ENCODE data around the gene FSTL1. TPM values are rescaled to one million over a fixed set of nuclear protein-coding genes. Genes with fewer than 3 reads are reported as not detected.

The FSTL1 gene
- total RNA-seq, 1 experiment from 2014 or later: 20.7 TPM

DNA sequence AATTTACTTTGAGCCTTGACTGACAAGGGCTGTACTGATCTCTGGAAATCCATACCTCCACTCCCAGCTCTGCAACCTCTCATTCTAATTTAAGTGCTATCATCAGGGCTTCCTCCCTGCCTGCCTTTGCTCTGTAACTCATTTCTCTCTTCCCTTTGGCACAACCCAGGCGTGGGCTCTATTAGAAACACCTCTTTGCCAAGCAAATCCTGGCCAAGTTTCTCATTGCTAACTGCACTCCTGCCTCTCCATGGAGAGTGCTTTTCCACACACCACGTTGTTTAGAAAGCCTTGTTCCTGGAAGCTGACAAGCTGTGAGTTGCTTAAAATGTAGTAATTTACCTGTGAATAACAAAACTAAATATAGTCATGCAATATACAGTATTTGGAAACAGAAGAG, 20.1 kb upstream of the FSTL1 start:
- ChIA-PET POLR2A (no interaction called here), CTCF (interaction anchor here (1.6 kb wide), 1 partner anchor 52 kb away, joined by 4 read pairs; no protein-coding TSS in a partner anchor), RAD21 (ENCODE audit: low non-redundant PET in 1 of 2, low total read pairs in 2 of 2, uncharacterized antibody in 2 of 2, unreplicated experiment in 2 of 2) (no interaction called here)
- no peaks in the 10 kb centered on the region for H3K36me3 ChIP-seq (ENCODE audit: control insufficient read depth in 1 of 2, insufficient read depth in 2 of 2, low read length in 2 of 2)
- no peak overlapping the region for H3K9ac ChIP-seq (ENCODE audit: low read length)
- no peak overlapping the region for H3K4me3 ChIP-seq (replicated peaks in 1 of 2; ENCODE audit: low read depth in 1 of 2, low read length in 2 of 2)
- intact Hi-C loops (cut with micrococcal nuclease): no loop called here
- H3K9me3 ChIP-seq (ENCODE audit: control insufficient read depth in 1 of 2, insufficient read depth in 1 of 2, low read depth in 1 of 2, low read length in 2 of 2): no peaks in the 10 kb centered on the region
- no peaks in the 10 kb centered on the region for H3K27me3 ChIP-seq (ENCODE audit: insufficient read depth, low read length)
- no peaks in the 10 kb centered on the region for H3K79me2 ChIP-seq (ENCODE audit: insufficient read depth, low read length)
- H4K20me1 ChIP-seq (ENCODE audit: insufficient read depth): no peaks in the 10 kb centered on the region
- H3K27ac ChIP-seq (ENCODE audit: low read depth, low read length): no peak overlapping the region
- no TSS peak for BruUV-seq (replicated peaks)
- ATAC-seq (no peak), DNase-seq (ENCODE audit: low read depth, low spot score) (no peak)
- TF ChIP-seq RAD21 (IDR thresholded peaks at IDR 0.05; ENCODE audit: low read depth) (no peak), ZFX (IDR thresholded peaks at IDR 0.05) (no peak), JUND (IDR thresholded peaks at IDR 0.05) (no peak), EGR1 (IDR thresholded peaks at IDR 0.05; ENCODE audit: low read depth) (no peak), EZH2 (IDR thresholded peaks at IDR 0.05) (no peak), ZNF274 (IDR thresholded peaks at IDR 0.05; ENCODE audit: low read depth, low read length) (no peak)
- TF ChIP-seq, protein P1, sequence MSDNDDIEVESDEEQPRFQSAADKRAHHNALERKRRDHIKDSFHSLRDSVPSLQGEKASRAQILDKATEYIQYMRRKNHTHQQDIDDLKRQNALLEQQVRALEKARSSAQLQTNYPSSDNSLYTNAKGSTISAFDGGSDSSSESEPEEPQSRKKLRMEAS (IDR thresholded peaks at IDR 0.05): no peak
- TF ChIP-seq, protein P2, sequence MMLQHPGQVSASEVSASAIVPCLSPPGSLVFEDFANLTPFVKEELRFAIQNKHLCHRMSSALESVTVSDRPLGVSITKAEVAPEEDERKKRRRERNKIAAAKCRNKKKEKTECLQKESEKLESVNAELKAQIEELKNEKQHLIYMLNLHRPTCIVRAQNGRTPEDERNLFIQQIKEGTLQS (IDR thresholded peaks at IDR 0.05): no peak
- peaks cover 16 to 44% of the 10 kb centered on the region in 2 experiments for H3K4me1 ChIP-seq (ENCODE audit: control insufficient read depth in 1 of 2, insufficient read depth in 2 of 2, low read length in 2 of 2)
- no peaks in the 10 kb centered on the region for H3K9me2 ChIP-seq (ENCODE audit: insufficient read depth)
- H2AFZ ChIP-seq (ENCODE audit: low read depth, low read length, poor library complexity, severe bottlenecking): peak overlapping the region; percentile 12
- no peak overlapping the region for H3K4me2 ChIP-seq (ENCODE audit: low read length)

DNA sequence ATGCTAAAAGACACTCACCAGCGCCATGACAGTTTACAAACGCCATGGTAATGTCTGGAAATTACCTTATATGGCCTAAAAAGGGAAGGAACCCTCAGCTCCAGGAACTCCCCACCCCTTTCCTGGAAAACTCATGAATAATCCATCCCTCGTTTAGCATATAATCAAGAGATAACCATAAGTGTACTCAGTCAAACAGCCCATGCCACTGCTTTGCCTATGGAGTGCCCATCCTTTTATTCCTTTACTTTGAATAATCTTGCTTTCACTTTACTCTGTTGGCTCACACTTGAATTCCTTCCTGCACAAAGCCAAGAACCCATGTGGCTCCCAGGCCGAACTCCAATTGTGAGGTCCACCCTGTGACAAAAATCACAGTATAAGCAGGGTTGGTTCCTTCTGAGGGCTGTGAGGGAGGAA, 19.1 kb upstream of the FSTL1 start:
- peak overlapping the region; percentile 12 for H2AFZ ChIP-seq (ENCODE audit: low read depth, low read length, poor library complexity, severe bottlenecking)
- no peaks in the 10 kb centered on the region for H4K20me1 ChIP-seq (ENCODE audit: insufficient read depth)
- no peaks in the 10 kb centered on the region for H3K79me2 ChIP-seq (ENCODE audit: insufficient read depth, low read length)
- H3K9me2 ChIP-seq (ENCODE audit: insufficient read depth): no peaks in the 10 kb centered on the region
- no peak overlapping the region for H3K9ac ChIP-seq (ENCODE audit: low read length)
- H3K36me3 ChIP-seq (ENCODE audit: control insufficient read depth in 1 of 2, insufficient read depth in 2 of 2, low read length in 2 of 2): no peaks in the 10 kb centered on the region
- DNase-seq (ENCODE audit: low read depth, low spot score): no peak
- ChIA-PET RAD21 (ENCODE audit: low non-redundant PET in 1 of 2, low total read pairs in 2 of 2, uncharacterized antibody in 2 of 2, unreplicated experiment in 2 of 2) (no interaction called here), CTCF (interaction anchor here (1.3 to 1.6 kb wide), 2 partner anchors 13 to 51 kb away, joined by 3 to 4 read pairs; no protein-coding TSS in a partner anchor), POLR2A (no interaction called here)
- peak; percentile 58 for ATAC-seq
- H3K27ac ChIP-seq (ENCODE audit: low read depth, low read length): peak overlapping the region; percentile 0; the same call in 1 of the 2 replicates
- H3K9me3 ChIP-seq (ENCODE audit: control insufficient read depth in 1 of 2, insufficient read depth in 1 of 2, low read depth in 1 of 2, low read length in 2 of 2): no peaks in the 10 kb centered on the region
- H3K4me3 ChIP-seq (replicated peaks in 1 of 2; ENCODE audit: low read depth in 1 of 2, low read length in 2 of 2): peak overlapping the region in 1 of 2 experiments; percentile 11; a peak in 1 of 4 replicates
- H3K4me1 ChIP-seq (ENCODE audit: control insufficient read depth in 1 of 2, insufficient read depth in 2 of 2, low read length in 2 of 2): peaks cover 16 to 44% of the 10 kb centered on the region in 2 experiments
- peak overlapping the region; percentile 51 for H3K4me2 ChIP-seq (ENCODE audit: low read length)
- TF ChIP-seq POLR2AphosphoS5 (IDR thresholded peaks at IDR 0.05; ENCODE audit: low read depth, low read length) (no peak), SRF (IDR thresholded peaks at IDR 0.05; ENCODE audit: low read depth) (peak; percentile 91), EGR1 (IDR thresholded peaks at IDR 0.05; ENCODE audit: low read depth) (no peak)
- TF ChIP-seq, protein P2 (IDR thresholded peaks at IDR 0.05): no peak
- intact Hi-C loops (cut with micrococcal nuclease): no loop called here
- BruUV-seq (replicated peaks): no TSS peak
- H3K27me3 ChIP-seq (ENCODE audit: insufficient read depth, low read length): no peaks in the 10 kb centered on the region

All from HCT116 (cell line).